A549 (cell line): Measurements from ENCODE around the gene LPAR1.

Experiments used
- CEBPB ChIP-seq, 2 experiments: fragments of >200 bp in 1 of 2; sonication (Bioruptor Twin) in 1 of 2; formaldehyde crosslinking in 1 of 2; IDR thresholded peaks; 2 replicates each; pipeline ENCODE4 v1.6.1; 2012 to 2016
- CHD4 ChIP-seq: fragments of 200-600 bp; sonication (generic); IDR thresholded peaks from 2 replicates; pipeline ENCODE4 v1.6.1; 2016; ENCODE audit warnings: antibody characterized with exemption, mild to moderate bottlenecking, borderline replicate concordance
- CTCF ChIP-seq: fragments of >200 bp; sonication (Bioruptor Twin); formaldehyde crosslinking; IDR thresholded peaks from 3 replicates; pipeline ENCODE4 v1.5.1; 2016
- ESRRA ChIP-seq: fragments of 150-350 bp; IDR thresholded peaks from 2 replicates; pipeline ENCODE4 v1.6.1; 2014; ENCODE audit warnings: mild to moderate bottlenecking, low read length, borderline replicate concordance
- HEYL ChIP-seq: fragments of 250-450 bp; sonication (Bioruptor Pico); IDR thresholded peaks from 2 replicates; pipeline ENCODE4 v1.8.0; 2021; ENCODE audit warnings: mild to moderate bottlenecking, moderate library complexity
- JUN ChIP-seq, 2 experiments: fragments of >200 bp; sonication (Bioruptor Twin); formaldehyde crosslinking; IDR thresholded peaks; 2 replicates in 1 of 2; 3 replicates in 1 of 2; pipeline ENCODE4 v1.6.1; 2016 to 2017
- POLR2A ChIP-seq: IDR thresholded peaks from 2 replicates; pipeline ENCODE4 v1.6.1; 2012; ENCODE audit warnings: mild to moderate bottlenecking, low read length
- RCOR1 ChIP-seq: fragments of 150-350 bp; IDR thresholded peaks from 2 replicates; pipeline ENCODE4 v1.6.1; 2014; ENCODE audit warnings: antibody characterized with exemption, low read length, low read depth
- RFX5 ChIP-seq: fragments of 450-650 bp; IDR thresholded peaks from 2 replicates; pipeline ENCODE4 v1.7.1; 2014; ENCODE audit warnings: antibody characterized with exemption, mild to moderate bottlenecking, moderate library complexity
- SREBF2 ChIP-seq: fragments of 450-650 bp; IDR thresholded peaks from 2 replicates; pipeline ENCODE4 v1.6.1; 2014; ENCODE audit warnings: mild to moderate bottlenecking, moderate library complexity
- USF2 ChIP-seq: fragments of 450-650 bp; IDR thresholded peaks from 2 replicates; pipeline ENCODE4 v1.6.1; 2014; ENCODE audit warnings: antibody characterized with exemption

GRCh38 chr9:110939047-110939446, 99.2 kb downstream of the LPAR1 start:
- TF ChIP-seq CTCF = no peak
- TF ChIP-seq HEYL (CRISPR knock-in tag) = no peak
- TF ChIP-seq CHD4 = no peak
- TF ChIP-seq ESRRA = no peak
- no peak for TF ChIP-seq JUN (IDR thresholded peaks at IDR 0.05)
- TF ChIP-seq SREBF2 = no peak
- no peak for TF ChIP-seq USF2
- no peak for TF ChIP-seq RFX5
- TF ChIP-seq RCOR1 = no peak
- no peak for TF ChIP-seq CEBPB (IDR thresholded peaks at IDR 0.05)
- no peak for TF ChIP-seq POLR2A
